HG02970 (cell line): Measurements from ENCODE around the gene RRP12.
"Not testable (repeated sequence)": the region's sequence is repeated elsewhere in the genome, so short reads cannot be mapped to it uniquely, and the experiment has no call there.

Experiments
- ATAC-seq: cut with Tn5 transposase; IDR thresholded peaks from one replicate; pipeline ENCODE4 v1.9.1; 2021; ENCODE audit warnings: mild to moderate bottlenecking, moderate library complexity, moderate number of reproducible peaks; ENCODE audit not compliant: unreplicated experiment, low FRiP score

Gene RRP12

DNA sequence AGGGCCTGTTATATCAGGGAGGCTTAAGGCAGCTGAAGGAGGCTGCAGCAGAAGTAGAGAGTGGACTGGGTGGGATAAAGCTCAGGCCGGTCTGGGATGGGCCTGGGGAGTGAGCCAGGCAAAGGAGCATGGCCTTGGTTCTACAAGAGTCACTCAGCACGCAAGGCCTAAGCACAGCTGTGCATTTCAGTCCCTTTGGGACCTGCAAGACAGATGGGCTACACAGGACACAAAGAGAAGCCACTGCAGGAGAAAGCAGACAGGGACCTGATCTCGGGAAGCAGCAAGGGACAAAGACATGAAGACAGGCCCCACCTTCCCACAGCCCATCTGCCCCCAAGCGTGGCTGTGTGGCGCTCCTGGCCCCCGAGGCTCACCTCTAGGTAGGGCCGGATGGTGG is 29.4 kb downstream of the RRP12 start:
- no peak for ATAC-seq

DNA sequence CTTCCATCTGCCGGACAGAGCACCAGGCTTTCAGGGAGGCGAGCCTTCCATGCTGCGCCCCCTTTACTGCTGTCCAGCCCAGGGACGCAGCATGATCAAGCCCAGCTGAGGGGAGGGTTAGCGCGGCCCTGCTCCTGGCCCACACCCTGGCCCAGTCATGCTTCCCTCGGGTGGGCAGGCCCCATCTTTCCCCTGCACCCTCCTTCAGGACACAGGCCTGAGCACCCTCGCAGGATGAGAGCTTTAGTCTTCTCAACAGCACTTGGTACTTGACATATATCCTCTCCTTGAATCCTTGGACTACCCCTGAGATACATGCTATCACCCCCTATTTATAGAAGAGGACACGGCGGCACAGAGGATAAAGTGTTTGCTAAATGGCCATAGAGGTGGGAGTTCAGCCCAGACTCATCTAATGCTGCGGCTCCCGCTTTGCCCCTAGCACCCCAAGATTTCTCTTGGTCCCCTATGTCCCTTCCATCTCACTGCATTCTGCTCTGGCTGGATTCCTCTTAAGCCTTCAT is 34.0 kb downstream of the RRP12 start:
- no peak for ATAC-seq

DNA sequence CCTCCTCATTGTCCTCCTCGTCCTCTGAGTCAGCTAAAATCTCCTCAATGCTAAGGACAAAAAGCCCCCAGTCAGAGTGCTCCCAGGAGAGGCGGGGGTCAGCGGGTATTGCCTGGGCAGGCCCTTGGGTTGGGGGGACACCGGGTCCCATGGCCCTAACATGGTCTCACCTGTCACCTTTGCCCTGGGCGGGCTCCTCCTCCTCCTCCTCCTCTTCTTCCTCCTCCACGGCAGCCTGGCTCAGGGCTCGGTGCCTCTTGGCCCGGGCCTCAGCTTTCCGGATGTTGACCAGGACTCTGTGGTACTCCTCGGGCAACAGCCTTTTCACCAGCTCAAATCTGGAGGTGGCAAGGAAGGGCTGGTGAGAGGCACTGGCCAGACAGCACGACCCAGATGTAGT is 34.6 kb downstream of the RRP12 start:
- ATAC-seq: no peak

DNA sequence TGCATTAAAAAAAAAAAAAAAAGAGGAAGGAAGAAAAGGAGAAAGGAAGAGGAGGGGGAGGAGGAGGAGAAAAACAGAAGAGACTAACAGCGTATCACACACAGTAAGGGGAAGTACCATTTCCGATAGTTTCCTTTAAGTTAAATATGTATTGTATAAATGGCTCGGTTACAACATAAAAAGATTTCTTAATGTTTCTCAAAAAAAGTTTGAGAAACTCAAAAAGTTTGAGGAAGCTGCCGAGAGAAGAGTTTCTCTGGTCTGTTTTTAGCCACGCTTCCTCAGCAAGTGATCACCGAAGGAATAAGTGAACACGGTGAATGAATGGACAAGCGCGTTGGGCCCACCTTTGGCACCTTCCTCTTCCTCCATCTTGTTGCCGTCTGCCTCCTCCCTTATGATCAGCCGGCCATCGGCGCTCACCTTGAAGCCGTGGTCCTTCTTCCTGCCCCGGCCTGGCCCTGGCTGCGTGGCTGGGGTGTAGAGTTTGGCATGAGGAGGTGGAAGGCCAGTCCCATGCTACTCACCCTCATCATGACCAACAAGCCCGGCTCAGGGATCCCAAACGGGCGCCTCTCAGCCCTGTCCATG is 35.3 kb downstream of the RRP12 start:
- ATAC-seq: no peak

DNA sequence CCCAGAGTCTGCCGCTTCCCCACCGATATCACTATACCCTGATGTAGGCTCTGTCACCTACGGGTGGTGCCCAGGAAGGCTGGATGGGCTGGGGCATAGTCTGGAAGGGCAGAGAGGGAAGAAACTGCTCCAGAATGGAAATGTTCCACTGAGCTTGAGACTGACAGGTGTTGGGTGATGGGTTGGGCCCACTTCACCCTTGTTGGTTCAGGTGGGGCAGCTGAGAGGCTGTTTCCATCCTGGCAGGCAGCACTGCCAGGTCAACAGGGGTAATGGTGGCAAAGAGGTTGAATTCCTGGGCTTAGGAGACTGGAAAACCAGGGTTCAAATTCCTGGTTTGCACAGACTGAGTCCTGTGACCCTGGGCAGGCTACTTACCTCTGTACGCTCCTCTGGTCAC is 38.1 kb downstream of the RRP12 start:
- ATAC-seq: no peak

DNA sequence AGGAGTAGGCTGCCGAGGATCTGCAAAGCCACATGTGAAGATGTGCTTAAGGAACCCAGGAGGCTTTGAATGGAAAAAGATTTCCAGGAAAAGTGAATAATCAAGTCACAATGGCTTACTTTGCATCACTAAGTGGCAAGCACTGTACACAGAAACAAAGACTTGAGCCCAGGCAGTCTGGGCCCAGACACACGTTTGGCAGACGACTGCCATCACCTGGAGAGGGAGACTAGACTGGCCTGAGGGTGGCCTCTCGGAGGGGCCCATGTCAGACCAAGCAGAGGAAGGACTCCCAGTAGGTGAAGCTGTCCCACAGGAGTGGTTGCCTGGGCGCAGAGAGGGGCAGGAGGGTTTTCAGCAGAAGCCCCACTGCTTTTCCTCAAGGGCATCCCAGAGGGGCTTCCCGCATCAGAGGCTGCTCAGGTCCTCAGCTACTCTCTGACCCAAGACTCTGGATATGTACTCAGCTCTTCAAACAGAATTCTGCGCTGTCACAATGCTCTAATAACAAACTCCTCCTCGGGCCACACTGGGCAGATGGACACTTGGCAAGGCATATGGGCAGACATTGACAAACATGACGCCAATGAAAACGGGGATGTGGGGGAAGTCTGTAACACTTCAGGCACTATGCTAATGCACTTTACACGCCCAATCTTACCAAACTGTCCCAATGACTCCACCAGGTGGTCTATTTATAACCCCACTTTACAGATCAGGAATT is 38.7 kb downstream of the RRP12 start:
- no peak for ATAC-seq

DNA sequence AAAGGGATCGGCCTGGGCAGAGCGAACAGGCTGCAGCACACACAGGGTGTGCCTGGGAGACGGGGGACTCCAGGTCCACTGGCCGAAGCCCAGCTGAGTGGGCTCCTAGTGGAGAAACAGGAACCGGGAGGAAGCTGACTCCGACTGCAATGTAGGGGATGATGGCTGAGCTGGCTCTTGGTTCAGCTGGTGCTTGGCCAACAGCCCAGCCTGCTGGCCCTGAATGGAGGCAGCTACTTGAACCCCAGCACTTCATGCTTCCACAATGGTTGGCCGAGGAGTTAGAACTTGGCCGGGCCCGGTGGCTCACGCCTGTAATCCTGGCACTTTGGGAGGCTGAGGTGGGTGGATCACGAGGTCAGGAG is 39.6 kb downstream of the RRP12 start:
- no peak for ATAC-seq

DNA sequence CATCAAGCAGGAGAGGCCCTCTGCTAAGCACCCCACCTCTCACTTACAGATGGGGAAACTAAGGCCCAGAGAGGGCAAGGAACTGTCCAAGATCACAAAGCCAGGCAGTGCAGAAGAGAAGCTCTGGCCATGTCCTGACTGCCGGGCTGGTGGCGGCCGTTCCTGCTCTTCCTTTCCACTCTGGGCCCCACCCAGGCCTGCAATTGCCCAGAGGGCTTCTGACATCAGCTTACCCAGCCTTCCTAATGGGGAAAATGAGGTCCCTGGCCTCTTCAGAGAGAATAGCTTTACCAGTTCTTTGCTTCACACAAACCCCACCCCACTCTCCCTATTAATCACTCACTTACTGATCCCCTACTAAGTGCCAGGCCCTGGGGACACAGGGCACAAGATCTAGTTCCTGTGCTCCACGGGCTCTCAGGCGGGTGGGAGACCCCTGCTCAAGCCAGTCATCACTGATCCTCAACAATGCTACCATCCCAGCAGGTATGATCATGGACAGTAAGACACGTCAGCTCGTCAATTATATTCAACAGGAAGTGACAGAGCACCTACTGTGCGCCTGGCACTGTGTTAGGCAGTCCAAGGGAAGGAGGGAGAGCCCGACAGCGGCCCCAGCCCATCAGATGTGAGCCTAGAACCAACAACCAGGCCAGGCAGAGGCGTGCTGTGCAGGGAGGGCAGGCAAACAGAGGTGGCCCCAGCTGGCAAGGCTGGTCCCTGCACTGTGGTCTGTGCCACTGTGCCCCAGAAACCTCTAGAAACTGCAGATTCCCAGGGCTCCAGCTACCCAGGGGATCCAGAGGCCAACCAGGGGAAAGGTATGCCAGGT is 40.2 kb downstream of the RRP12 start:
- ATAC-seq: no peak

DNA sequence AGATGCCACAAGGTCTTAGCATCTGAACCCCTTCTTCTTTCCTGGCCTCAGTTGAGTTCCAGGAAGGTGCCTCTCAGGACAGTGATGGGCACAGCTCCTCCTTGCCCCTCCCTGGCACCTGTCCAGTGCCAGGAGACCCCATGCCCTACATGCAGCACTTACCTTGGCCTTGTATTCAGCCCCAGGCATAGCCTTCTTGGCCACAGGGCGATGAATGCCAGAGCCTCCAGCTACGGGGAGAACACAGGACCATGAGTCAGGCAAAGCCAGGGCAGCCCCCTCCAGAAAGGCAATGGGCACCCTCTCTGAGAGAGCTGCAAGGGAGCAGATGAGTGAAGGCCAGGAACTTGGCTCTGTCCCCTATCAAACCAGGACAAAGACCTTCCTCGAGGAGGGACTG is 42.4 kb downstream of the RRP12 start:
- no peak for ATAC-seq

DNA sequence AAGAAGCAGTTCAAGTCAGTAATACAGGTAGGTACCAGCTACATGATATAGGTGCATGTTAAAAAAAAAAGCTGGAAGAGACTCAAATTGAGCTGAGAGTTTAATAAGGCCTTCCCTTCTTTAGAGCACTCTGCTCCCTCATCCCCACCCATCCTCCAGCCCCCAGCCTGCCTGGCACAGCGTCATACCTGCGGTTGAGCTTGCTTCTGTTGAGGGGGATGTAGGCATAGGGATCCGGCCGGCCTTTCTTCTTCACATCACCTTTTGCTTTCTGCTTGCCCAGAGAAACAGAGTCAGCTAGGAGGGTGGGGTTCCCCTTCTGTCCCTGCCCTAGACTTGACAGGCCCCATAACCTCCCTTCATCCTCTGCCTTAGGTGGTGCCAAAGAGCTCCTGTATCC is 42.8 kb downstream of the RRP12 start:
- no peak for ATAC-seq

DNA sequence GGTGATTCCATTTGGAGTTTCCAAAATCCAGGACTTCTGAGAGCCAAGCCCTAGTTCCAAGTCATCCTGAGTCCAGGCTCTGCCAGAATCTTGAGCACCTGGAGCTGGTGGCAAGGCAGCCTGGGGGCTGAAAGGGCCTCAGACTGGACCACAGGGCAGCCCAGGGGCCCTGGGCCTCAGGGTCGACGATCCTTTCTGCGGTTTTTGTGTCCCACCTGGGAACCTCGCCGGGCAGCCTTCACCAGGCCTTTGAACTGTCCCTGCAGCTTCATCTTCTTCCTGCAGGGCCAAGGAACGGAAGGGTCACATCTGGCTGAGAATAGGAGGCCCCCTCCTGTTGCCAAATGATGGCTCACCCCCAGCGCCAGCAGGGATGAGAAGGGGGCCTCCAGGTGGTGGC is 44.2 kb downstream of the RRP12 start:
- no peak for ATAC-seq

DNA sequence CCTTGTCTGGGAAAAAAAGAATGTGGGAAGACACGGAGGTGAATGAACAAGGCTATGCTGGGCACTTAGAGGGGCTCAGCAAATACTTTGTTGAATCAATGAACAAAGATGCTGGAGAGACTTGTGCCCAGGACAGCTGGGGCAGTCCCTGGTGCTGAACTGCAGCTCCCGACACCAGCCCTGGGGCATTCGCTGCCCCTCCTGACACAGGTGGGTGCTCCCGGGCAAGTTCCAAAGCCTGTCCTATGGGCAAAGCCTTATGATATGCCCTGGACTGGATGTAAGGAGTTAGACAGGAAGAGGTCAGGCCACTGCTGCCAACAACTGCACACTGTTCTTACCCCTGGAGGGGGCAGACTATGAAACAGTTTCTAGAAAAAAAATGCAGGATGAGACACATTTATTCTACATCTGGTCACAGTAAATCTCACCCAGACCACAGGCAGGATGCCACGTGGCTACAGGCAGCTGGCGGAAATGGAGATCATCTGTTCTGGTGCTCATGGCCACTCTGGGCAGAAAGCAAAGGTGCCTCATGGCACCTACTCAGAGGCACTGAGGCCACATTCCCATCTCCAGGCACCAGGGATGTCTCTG is 44.7 kb downstream of the RRP12 start:
- ATAC-seq: no peak

DNA sequence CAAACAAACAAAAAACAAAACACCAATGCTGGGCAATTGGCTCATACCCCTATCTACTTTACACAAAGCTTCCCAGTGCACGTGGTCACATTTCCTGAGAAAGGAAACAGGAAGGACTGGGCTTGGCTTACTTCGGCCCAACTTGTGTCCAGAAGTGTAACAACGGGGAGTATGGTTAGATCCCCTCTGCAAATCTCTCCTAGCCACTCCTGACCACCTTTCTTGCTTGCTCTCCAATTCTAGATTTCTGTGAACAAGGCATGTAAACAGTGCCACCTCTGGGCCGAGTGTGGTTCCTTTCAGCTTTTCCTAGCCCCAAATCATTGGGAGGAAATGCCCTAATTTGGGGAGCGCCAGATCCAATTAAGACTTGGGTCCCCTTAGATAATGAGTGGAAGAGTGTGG is 45.6 kb downstream of the RRP12 start:
- no peak for ATAC-seq

DNA sequence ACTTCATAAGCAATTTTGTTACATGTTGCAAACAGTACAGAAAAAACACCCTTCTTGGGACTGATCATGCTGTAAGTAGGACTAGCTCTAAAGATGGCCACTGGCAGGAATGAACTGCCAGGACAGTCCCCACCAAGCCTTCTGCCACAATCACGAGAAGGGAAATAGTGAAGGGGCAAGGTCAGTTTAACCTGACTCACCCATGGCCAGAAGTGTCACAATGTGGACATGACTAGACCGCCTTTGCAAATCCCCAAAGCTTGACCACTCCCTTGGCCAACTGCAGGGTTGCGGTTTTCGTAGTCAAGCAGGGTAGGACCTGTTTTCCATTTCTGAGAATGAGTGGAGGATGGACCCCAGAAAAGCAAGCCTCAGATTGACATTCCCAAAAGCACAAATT is 47.2 kb downstream of the RRP12 start:
- no peak for ATAC-seq

DNA sequence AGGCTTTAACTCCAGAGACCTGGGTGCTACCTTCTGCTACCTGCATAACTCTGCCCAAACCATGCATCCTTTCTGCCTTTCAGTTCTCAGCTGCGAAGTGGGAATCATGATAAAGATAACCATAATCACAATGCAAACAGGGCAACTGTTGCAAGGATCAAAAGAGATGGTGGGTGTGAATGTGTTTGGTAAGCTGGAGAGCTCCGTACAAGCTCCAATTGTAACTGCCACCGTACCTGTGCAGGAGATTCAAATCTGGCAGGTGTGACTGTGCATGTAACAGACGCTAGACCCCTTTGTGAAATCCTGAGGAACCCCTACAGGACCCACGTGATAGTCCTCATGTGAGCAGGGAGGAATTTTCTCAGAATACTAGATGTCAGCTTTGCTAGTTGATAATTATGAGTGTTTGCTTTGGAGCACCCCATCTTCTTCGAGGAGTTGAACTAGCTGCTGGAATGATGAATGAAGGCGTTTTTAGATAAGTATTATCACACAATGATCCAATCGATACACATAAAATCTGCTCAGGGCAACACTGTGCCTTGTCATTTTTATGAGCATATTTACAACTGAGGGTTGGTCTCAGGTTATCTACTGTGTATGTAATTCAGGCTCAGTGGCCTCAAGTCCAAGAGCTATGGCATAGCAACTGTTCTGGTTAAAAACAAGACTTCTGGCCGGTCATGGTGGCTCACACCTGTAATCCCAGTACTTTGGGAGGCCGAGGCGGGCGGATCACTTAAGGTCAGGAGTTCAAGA is 51.2 kb downstream of the RRP12 start:
- no peak for ATAC-seq

DNA sequence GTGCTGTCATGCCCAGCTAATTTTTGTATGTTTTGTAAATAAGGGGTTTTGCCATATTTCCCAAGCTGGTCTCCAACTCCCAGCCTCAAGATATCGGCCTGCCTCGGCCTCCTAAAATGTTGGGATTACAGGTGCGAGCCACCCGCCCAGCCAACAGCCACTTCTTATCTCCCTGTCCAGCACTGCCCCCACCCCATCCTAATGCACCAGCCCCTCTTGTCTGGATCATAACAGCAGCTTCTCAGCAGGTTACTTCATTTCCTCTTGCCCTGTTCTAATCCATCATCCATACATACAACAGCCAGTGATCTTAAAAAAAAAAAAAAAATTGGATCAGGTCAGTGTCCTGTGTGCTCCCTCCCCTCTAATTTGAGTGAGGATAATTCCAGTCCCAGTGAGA is 53.8 kb downstream of the RRP12 start:
- no peak for ATAC-seq

DNA sequence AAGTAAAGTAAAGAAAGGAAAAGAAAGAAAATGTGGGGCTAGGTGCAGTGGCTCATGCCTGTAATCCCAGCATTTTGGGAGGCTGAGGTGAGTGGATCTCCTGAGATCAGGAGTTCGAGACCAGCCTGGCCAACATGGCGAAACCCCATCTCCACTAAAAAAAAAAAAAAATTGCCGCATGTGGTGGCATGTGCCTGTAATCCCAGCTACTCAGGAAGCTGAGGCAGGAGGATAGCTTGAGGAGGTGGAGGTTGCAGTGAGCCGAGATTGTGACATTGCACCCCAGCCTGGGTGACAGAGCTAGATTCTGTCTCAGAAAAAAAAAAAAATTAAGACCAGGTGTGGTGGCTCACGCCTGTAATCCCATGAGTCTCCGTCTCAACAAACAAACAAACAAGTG is 57.5 kb downstream of the RRP12 start:
- ATAC-seq: not testable (repeated sequence)

DNA sequence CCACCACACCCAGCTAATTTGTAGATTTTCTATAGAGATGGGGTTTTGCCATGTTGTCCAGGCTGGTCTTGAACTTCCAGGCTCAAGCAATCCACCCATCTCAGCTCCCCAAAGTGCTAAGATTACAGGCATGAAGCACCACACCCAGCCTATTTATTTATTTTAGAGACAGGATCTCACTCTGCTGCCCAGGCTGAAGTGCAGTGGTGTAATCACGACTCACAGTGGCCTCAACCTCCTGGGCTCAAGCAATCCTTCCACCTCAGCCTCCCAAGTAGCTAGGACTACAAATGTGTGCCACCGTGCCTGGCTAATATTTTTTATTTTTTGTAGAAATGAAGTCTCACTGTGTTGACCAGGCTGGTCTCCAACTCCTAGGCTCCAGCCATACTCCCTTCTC is 59.7 kb downstream of the RRP12 start:
- ATAC-seq: no peak

DNA sequence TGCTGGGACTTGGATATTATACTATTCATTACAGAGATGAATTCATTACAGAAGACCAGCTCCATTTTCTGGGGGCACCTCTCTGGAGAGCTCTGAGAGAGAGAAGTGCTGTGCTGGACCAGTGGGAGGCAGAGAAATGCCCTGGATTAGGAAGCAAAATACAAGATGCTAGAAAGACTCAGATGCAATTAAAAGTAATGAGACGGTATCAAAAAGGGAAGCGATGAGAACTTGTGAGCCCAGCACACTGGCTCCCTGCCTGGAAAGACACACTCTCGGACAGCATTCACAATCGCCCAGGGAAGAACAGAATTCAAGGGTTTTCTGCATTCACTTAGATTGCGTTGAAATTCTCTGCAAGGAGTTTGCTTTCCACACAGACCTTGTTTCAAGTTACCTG is 63.1 kb downstream of the RRP12 start:
- ATAC-seq: no peak
